IMR-90 (cell line): ENCODE measurements around the gene CLEC16A. TPM values are rescaled to one million over a fixed set of nuclear protein-coding genes. Genes with fewer than 3 reads are reported as not detected.

ENCODE experiments used
- ATAC-seq: fragments of 200-7000 bp; cut with Tn5 transposase; 2 replicates; pipeline ENCODE4 v1.9.1; 2020; ENCODE audit warnings: low read depth, mild to moderate bottlenecking, moderate library complexity
- BruUV-seq: library from RNA; stranded (reverse); fragments of 400-500 nt; replicated peaks from 2 replicates; lab custom pipeline; 2021; lab: Mats Ljungman, UMichigan
- CTCF ChIA-PET: fragments of 300-600 bp; formaldehyde crosslinking; extraction: SDS; loops from one replicate; lab custom pipeline; 2021; ENCODE audit warnings: antibody characterized with exemption; lab: Yijun Ruan, JAX
- POLR2A ChIA-PET: fragments of 300-600 bp; sonication (Branson Sonifier 250); formaldehyde crosslinking; loops from one replicate; lab custom pipeline; 2022; ENCODE audit warnings: antibody characterized with exemption; ENCODE audit not compliant: unreplicated experiment; lab: Charles Lee
- DNase-seq: peaks from one replicate; pipeline ENCODE4 v3.0.0; 2013
- H2AFZ ChIP-seq: replicated peaks from 2 replicates; pipeline ENCODE3; 2013; ENCODE audit warnings: low read length, mild to moderate bottlenecking; ENCODE audit not compliant: poor library complexity
- H2AK5ac ChIP-seq: 2 replicates; pipeline ENCODE4 v1.6.1; 2013; ENCODE audit warnings: low read depth, low read length, inconsistent platforms
- H2AK9ac ChIP-seq: replicated peaks from 2 replicates; pipeline ENCODE3; 2013; ENCODE audit warnings: mild to moderate bottlenecking, low read depth, low read length, moderate library complexity; ENCODE audit not compliant: poor library complexity
- H2BK120ac ChIP-seq: 2 replicates; pipeline ENCODE4 v1.6.1; 2013; ENCODE audit warnings: low read depth, low read length, inconsistent platforms
- H2BK15ac ChIP-seq: 3 replicates; pipeline ENCODE4 v1.6.1; 2013; ENCODE audit warnings: low read depth, low read length, inconsistent platforms
- H2BK20ac ChIP-seq: 2 replicates; pipeline ENCODE4 v1.6.1; 2013; ENCODE audit warnings: low read depth, mild to moderate bottlenecking, inconsistent platforms, low read length, moderate library complexity
- H2BK5ac ChIP-seq: 2 replicates; pipeline ENCODE4 v1.6.1; 2013; ENCODE audit warnings: mild to moderate bottlenecking, low read depth, low read length, inconsistent platforms; ENCODE audit not compliant: poor library complexity, severe bottlenecking
- H3K14ac ChIP-seq: replicated peaks from 2 replicates; pipeline ENCODE4 v1.6.1; 2013; ENCODE audit warnings: low read depth, low read length, inconsistent platforms
- H3K18ac ChIP-seq: 2 replicates; pipeline ENCODE4 v1.6.1; 2013; ENCODE audit warnings: low read depth, low read length, control low read depth
- H3K23ac ChIP-seq: 2 replicates; pipeline ENCODE4 v1.6.1; 2013; ENCODE audit warnings: low read depth, low read length, inconsistent platforms
- H3K27ac ChIP-seq: 2 replicates; pipeline ENCODE4 v1.5.1; 2013; ENCODE audit warnings: mild to moderate bottlenecking, control low read depth, low read length; ENCODE audit not compliant: insufficient read depth
- H3K27me3 ChIP-seq: 2 replicates; pipeline ENCODE4 v1.6.1; 2013; ENCODE audit warnings: low read length; ENCODE audit not compliant: control insufficient read depth, insufficient read depth
- H3K36me3 ChIP-seq: 2 replicates; pipeline ENCODE4 v1.6.1; 2013; ENCODE audit warnings: low read length, mixed read lengths; ENCODE audit not compliant: control insufficient read depth, insufficient read depth
- H3K4ac ChIP-seq: 2 replicates; pipeline ENCODE4 v1.6.1; 2013; ENCODE audit warnings: low read depth, low read length, inconsistent platforms
- H3K4me1 ChIP-seq: 2 replicates; pipeline ENCODE4 v1.6.1; 2013; ENCODE audit warnings: low read length, mixed read lengths; ENCODE audit not compliant: control insufficient read depth, insufficient read depth
- H3K4me2 ChIP-seq: 2 replicates; pipeline ENCODE4 v1.6.1; 2013; ENCODE audit warnings: low read depth, mild to moderate bottlenecking, control low read depth, low read length, moderate library complexity
- H3K4me3 ChIP-seq: 2 replicates; pipeline ENCODE4 v1.5.1; 2013; ENCODE audit warnings: low read depth, mild to moderate bottlenecking, control low read depth, low read length, moderate library complexity; ENCODE audit not compliant: insufficient read depth
- H3K56ac ChIP-seq: 2 replicates; pipeline ENCODE4 v1.6.1; 2013; ENCODE audit warnings: low read length, inconsistent platforms; ENCODE audit not compliant: insufficient read depth; ENCODE audit errors: extremely low read depth
- H3K79me1 ChIP-seq, 2 experiments: 2 replicates each; pipeline ENCODE4 v1.6.1; 2013; ENCODE audit warnings: low read length in 2 of 2, inconsistent platforms in 1 of 2, low read depth in 1 of 2
- H3K9ac ChIP-seq: 2 replicates; pipeline ENCODE4 v1.6.1; 2013; ENCODE audit warnings: low read depth, low read length, control low read depth
- H3K9me1 ChIP-seq: 2 replicates; pipeline ENCODE4 v1.6.1; 2013; ENCODE audit warnings: low read length, inconsistent platforms; ENCODE audit not compliant: insufficient read depth
- H3K9me3 ChIP-seq: 2 replicates; pipeline ENCODE4 v1.6.1; 2013; ENCODE audit warnings: low read length; ENCODE audit not compliant: control insufficient read depth, insufficient read depth
- H4K20me1 ChIP-seq: 2 replicates; pipeline ENCODE4 v1.6.1; 2013; ENCODE audit warnings: low read length, inconsistent platforms; ENCODE audit not compliant: insufficient read depth
- H4K5ac ChIP-seq: 2 replicates; pipeline ENCODE4 v1.6.1; 2013; ENCODE audit warnings: mild to moderate bottlenecking, low read depth, low read length, control low read depth
- H4K8ac ChIP-seq, 2 experiments: 2 replicates each; pipeline ENCODE4 v1.6.1; 2013; ENCODE audit warnings: low read depth in 2 of 2, low read length in 2 of 2, control low read depth in 1 of 2, inconsistent platforms in 1 of 2
- H4K91ac ChIP-seq: 2 replicates; pipeline ENCODE4 v1.6.1; 2013; ENCODE audit warnings: low read depth, low read length, inconsistent platforms; ENCODE audit not compliant: insufficient read depth
- CEBPB ChIP-seq: IDR thresholded peaks from 2 replicates; pipeline ENCODE4 v1.6.1; 2012; ENCODE audit warnings: low read depth, low read length, improper control_type of control experiment
- RFX5 ChIP-seq: IDR thresholded peaks from 2 replicates; pipeline ENCODE4 v1.8.0; 2012; ENCODE audit warnings: low read depth, mild to moderate bottlenecking, low read length, moderate library complexity
- WGBS, 2 experiments: methylation state at CpG; one replicate each; pipeline versions ENCODE4 v1.1.5 to v1.1.7; 2013; ENCODE audit warnings: missing lambda C conversion rate in 2 of 2; ENCODE audit not compliant: insufficient read length in 1 of 2; ENCODE audit errors: extremely low coverage in 2 of 2; 5-methylcytosine and 5-hydroxymethylcytosine counted together
- dilution Hi-C: fragments of 300-500 bp; cut with HindIII; formaldehyde crosslinking; loops from one replicate; pipeline ENCODE4 v1.14.3; 2018; ENCODE audit warnings: low sequenced_read_pairs; ENCODE audit not compliant: unreplicated experiment
- in situ Hi-C: fragments of 300-500 bp; cut with MboI; formaldehyde crosslinking; loops from 3 replicates; pipeline ENCODE4 v1.14.3; 2019; ENCODE audit warnings: low sequenced_read_pairs, inconsistent platforms, mixed read lengths
- intact Hi-C: fragments of 100-400 bp; cut with micrococcal nuclease; formaldehyde crosslinking; loops from 2 replicates; pipeline ENCODE4 v1.10.0; 2022
- polyA plus RNA-seq, 3 experiments: library from polyadenylated mRNA; depleted of rRNA; stranded (reverse); fragments of >200 nt; gene quantifications; 2 replicates each; pipeline ENCODE4 v1.2.3, GENCODE V29; 2012; ENCODE audit warnings: low replicate concordance in 1 of 3
- total RNA-seq: library from RNA; depleted of rRNA; stranded (reverse); fragments of >200 nt; gene quantifications from 2 replicates; pipeline ENCODE4 v1.2.3, GENCODE V29; 2012

The CLEC16A gene
- total and polyA plus RNA-seq, 2 of the 4 experiments (the other 2 are of a cell fraction), result 15.9 to 16.5 TPM

DNA sequence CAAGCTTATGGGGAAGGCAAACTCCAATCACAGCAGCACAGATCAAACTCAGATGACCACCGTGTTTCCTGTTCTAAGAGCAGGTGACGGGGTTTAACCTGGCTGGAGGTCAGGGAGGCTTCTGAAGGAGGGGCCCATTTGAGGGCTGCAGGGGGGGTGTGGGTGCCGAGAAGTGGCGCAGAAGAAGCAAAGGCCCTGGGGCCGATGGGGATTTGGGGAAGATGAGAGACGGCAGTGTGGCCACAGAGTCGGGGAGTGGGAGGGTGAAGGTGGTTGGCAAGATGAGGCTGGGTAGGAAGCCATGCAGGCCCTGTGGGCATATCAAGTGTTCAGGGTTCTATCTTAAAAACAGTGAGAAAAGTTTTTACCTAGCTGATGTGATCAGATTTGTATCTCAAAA lies 122.9 kb downstream of the CLEC16A start:
- no TSS peak for BruUV-seq
- TF ChIP-seq RFX5 (no peak), CEBPB (no peak)

More for the DNA sequence above, 122.9 kb downstream of the CLEC16A start:
- H3K27ac ChIP-seq, result no peak overlapping the region
- DNase-seq, result no peak
- dilution Hi-C loops (no loop called here), in situ Hi-C loops (no loop called here), intact Hi-C loops (no loop called here)
- H2BK120ac ChIP-seq, result no peak overlapping the region
- no peak overlapping the region for H4K91ac ChIP-seq
- no peak overlapping the region for H3K14ac ChIP-seq
- no peak overlapping the region for H2BK15ac ChIP-seq
- H4K20me1 ChIP-seq, result no peaks in the 10 kb centered on the region
- no peak overlapping the region for H4K8ac ChIP-seq
- 96% methylated on average over 4 of the region's 7 CpGs; no CpG with 5 or more reads in 1 of the 2 experiments for WGBS, 2 experiments
- ChIA-PET CTCF (interaction anchor here (0.7 kb wide), 1 partner anchor 9 kb away, joined by 9 read pairs; no protein-coding TSS in a partner anchor), POLR2A (no interaction called here)
- peaks cover 3% of the 10 kb centered on the region; the same call in 1 of the 2 replicates for H3K4me1 ChIP-seq
- H3K79me1 ChIP-seq, result 0 out of 4 replicates have a peak, but pooled peaks cover 0 to 4% of the 10 kb centered on the region in 2 experiments
- H4K5ac ChIP-seq, result no peak overlapping the region
- H3K23ac ChIP-seq, result no peak overlapping the region
- H3K36me3 ChIP-seq, result peaks cover 14% of the 10 kb centered on the region
- H3K18ac ChIP-seq, result no peak overlapping the region
- H3K4me2 ChIP-seq, result no peak overlapping the region
- no peaks in the 10 kb centered on the region for H3K27me3 ChIP-seq
- no peak for ATAC-seq
- H3K4ac ChIP-seq, result no peak overlapping the region
- peaks cover 6% of the 10 kb centered on the region for H3K9me1 ChIP-seq
- H2AK5ac ChIP-seq, result no peak overlapping the region
- H2BK20ac ChIP-seq, result no peak overlapping the region
- no peak overlapping the region for H3K9ac ChIP-seq
- no peak overlapping the region for H3K4me3 ChIP-seq
- H3K56ac ChIP-seq, result no peak overlapping the region
- H2AK9ac ChIP-seq, result no peak overlapping the region
- no peaks in the 10 kb centered on the region for H3K9me3 ChIP-seq
- H2BK5ac ChIP-seq, result no peak overlapping the region
- no peak overlapping the region for H2AFZ ChIP-seq
